ENCODE data around the gene GNAQ. TPM values are rescaled to one million over a fixed set of nuclear protein-coding genes. Genes with fewer than 3 reads are reported as not detected.

Gene GNAQ
- total and polyA plus RNA-seq, 2 of the 13 experiments (the other 11 are each of a cell fraction or from before 2014, with no cell fraction given): 16.5 to 17.7 TPM

DNA sequence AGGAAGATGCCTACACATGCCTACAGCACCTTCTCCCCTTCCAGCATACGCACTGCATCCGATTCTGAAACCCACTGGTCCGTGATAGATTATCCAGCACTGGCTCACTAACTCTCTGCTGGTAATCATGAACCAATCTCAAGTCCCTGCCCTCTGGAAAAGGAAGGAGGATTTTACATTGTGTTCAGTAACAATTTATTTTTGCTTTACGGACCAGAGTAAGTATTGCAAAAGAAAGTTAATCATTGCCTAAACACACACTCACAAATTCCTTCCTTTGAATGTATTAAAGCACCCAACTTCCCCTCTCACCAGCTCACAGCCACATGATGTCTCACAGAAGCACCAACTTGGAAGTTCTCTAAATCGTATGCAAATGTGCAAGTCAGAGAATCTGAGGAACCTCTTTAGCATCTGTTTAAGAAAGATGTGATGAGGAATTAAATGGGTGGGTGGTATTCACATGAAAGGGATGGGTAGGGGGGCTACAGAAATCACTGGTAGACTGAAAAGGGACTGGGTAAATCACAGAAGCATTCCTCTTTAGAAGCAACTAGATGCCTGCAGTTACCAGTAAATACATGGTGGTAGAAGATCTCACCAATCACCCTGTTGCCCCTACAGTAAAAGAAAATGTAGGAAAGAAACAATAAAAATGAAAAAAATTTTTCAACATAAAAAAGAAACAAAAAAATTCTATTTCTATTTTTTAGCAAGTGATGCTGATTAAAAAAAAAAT is 8.4 kb downstream of the GNAQ start:
- POLR2A ChIA-PET: interaction anchor here (0.9 kb wide), 1 partner anchor 9 kb away, joined by 4 read pairs; no protein-coding TSS in a partner anchor
- Histone ChIP-seq H4K20me1 (ENCODE audit: insufficient read depth, low read length) (peaks cover 5% of the 10 kb centered on the region; the same call in 1 of the 2 replicates), H2AFZ (ENCODE audit: low read length) (no peak overlapping the region), H3K27me3 (ENCODE audit: control insufficient read depth in 1 of 2, insufficient read depth in 2 of 2, low read length in 2 of 2) (no peaks in the 10 kb centered on the region), H3K36me3 (replicated peaks in 1 of 2; ENCODE audit: control insufficient read depth in 1 of 2, insufficient read depth in 2 of 2, low read length in 2 of 2) (no peaks in the 10 kb centered on the region), H3K4me3 (replicated peaks in 1 of 3; ENCODE audit: insufficient read depth in 1 of 3, low read depth in 2 of 3, low read length in 3 of 3) (peak overlapping the region in 2 of 3 experiments; percentile 14 to 21; a peak in 3 of 6 replicates), H3K4me1 (ENCODE audit: insufficient read depth, low read length) (peaks cover 39% of the 10 kb centered on the region), H3K9me3 (ENCODE audit: low read length) (no peaks in the 10 kb centered on the region), H3K27ac (ENCODE audit: extremely low read length, insufficient read depth, low read length) (peak overlapping the region; percentile 26), H3K79me2 (ENCODE audit: insufficient read depth, low read length) (peaks cover 91% of the 10 kb centered on the region), H3K4me2 (ENCODE audit: low read depth, low read length) (peak overlapping the region; percentile 65), H3K9ac (ENCODE audit: insufficient read depth, low read depth, low read length) (no peak overlapping the region)
- ATAC-seq (peak; percentile 93), DNase-seq (ENCODE audit: low spot score) (peak; percentile 64), FAIRE-seq (peak; percentile 83)
- CTCF ChIA-PET (ENCODE audit: low intra/inter-chr PET ratio, low total read pairs): no interaction called here
- BruUV-seq (replicated peaks): no TSS peak
- intact Hi-C loops (cut with micrococcal nuclease; ENCODE audit: unreplicated experiment) (loop anchor here (2.0 kb wide), 1 partner anchor 18 kb away; no protein-coding TSS in a partner anchor), in situ Hi-C loops (cut with HindIII; ENCODE audit: extremely low pct_ligation_motif_present, low pct_unique_long_range_greater_than_20kb) (no loop called here)
- 27% methylated on average over 5 of the region's 5 CpGs for WGBS (ENCODE audit: low lambda C conversion rate)
- TF ChIP-seq FOSL2 (CRISPR knock-in tag; IDR thresholded peaks at IDR 0.05): 0 out of 2 replicates have a peak, but pooled peaks have one; percentile 11
- TF ChIP-seq NCOA2 (CRISPR knock-in tag; IDR thresholded peaks at IDR 0.05): peak; percentile 22; the same call in 1 of the 2 replicates
- TF ChIP-seq SAP130 (CRISPR knock-in tag; IDR thresholded peaks at IDR 0.05; ENCODE audit: low read depth): peak; percentile 30; the same call in 1 of the 2 replicates
- TF ChIP-seq SOX6 (IDR thresholded peaks at IDR 0.05): no peak
- 0 out of 2 replicates have a peak, but pooled peaks have one; percentile 31 for TF ChIP-seq SOX6 (CRISPR knock-in tag; IDR thresholded peaks at IDR 0.05)
- TF ChIP-seq CEBPB (IDR thresholded peaks at IDR 0.05; ENCODE audit: borderline replicate concordance, low read depth, low read length): peak; percentile 22; the same call in 1 of the 2 replicates
- TF ChIP-seq, protein P1, sequence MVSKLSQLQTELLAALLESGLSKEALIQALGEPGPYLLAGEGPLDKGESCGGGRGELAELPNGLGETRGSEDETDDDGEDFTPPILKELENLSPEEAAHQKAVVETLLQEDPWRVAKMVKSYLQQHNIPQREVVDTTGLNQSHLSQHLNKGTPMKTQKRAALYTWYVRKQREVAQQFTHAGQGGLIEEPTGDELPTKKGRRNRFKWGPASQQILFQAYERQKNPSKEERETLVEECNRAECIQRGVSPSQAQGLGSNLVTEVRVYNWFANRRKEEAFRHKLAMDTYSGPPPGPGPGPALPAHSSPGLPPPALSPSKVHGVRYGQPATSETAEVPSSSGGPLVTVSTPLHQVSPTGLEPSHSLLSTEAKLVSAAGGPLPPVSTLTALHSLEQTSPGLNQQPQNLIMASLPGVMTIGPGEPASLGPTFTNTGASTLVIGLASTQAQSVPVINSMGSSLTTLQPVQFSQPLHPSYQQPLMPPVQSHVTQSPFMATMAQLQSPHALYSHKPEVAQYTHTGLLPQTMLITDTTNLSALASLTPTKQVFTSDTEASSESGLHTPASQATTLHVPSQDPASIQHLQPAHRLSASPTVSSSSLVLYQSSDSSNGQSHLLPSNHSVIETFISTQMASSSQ (IDR thresholded peaks at IDR 0.05; ENCODE audit: low read depth): peak; percentile 67; the same call in 1 of the 2 replicates
- TF ChIP-seq, protein P1 (CRISPR knock-in tag; IDR thresholded peaks at IDR 0.05; ENCODE audit: borderline replicate concordance): peak; percentile 53; the same call in 1 of the 2 replicates
- TF ChIP-seq, protein P2, sequence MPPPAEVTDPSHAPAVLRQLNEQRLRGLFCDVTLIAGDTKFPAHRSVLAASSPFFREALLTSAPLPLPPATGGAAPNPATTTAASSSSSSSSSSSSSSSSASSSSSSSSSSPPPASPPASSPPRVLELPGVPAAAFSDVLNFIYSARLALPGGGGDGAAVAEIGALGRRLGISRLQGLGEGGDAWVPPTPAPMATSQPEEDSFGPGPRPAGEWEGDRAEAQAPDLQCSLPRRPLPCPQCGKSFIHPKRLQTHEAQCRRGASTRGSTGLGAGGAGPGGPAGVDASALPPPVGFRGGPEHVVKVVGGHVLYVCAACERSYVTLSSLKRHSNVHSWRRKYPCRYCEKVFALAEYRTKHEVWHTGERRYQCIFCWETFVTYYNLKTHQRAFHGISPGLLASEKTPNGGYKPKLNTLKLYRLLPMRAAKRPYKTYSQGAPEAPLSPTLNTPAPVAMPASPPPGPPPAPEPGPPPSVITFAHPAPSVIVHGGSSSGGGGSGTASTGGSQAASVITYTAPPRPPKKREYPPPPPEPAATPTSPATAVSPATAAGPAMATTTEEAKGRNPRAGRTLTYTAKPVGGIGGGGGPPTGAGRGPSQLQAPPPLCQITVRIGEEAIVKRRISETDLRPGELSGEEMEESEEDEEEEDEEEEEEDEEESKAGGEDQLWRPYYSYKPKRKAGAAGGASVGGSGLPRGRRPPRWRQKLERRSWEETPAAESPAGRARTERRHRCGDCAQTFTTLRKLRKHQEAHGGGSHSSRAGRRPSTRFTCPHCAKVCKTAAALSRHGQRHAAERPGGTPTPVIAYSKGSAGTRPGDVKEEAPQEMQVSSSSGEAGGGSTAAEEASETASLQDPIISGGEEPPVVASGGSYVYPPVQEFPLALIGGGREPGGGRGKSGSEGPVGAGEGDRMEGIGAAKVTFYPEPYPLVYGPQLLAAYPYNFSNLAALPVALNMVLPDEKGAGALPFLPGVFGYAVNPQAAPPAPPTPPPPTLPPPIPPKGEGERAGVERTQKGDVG (CRISPR knock-in tag; IDR thresholded peaks at IDR 0.05; ENCODE audit: borderline replicate concordance): no peak
- peak; percentile 35; the same call in 1 of the 2 replicates for TF ChIP-seq ARID5B (CRISPR knock-in tag; IDR thresholded peaks at IDR 0.05)
- 0 out of 2 replicates have a peak, but pooled peaks have one; percentile 46 for TF ChIP-seq KMT2B (CRISPR knock-in tag; IDR thresholded peaks at IDR 0.05)
- 0 out of 2 replicates have a peak, but pooled peaks have one; percentile 14 for TF ChIP-seq FOXA3 (CRISPR knock-in tag; IDR thresholded peaks at IDR 0.05)

Data from HepG2 (cell line).